ENCODE measurements around the gene TENM4. TPM values are rescaled to one million over a fixed set of nuclear protein-coding genes. Genes with fewer than 3 reads are reported as not detected.

The TENM4 gene
- total RNA-seq, 2 donors from 2014 or later = 2.6 to 6.8 TPM

DNA sequence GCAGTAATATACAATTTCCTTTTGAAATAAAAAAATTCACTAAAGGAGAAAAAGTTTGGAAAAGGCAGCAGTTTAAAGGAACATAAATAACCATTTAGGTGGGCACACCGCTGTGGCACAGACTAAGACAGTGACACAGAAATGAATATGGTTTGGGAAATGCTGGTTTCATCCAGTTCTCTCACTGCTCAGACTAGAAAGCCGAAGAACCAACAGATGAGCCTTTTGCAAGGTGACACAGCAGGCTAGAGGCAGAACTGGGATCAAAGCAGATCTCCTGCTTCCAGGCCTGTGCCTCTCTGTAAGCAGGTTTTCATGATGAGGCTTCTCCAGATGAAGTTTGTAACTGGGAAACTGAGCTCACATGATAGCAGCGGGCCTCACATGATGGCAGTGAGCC is 486.1 kb downstream of the TENM4 start:
- Histone ChIP-seq H3K36me3 (no peaks in the 10 kb centered on the region), H3K9me3 (no peaks in the 10 kb centered on the region), H3K27ac (peak overlapping the region; percentile 19 to 76), H3K4me3 (no peak overlapping the region), H3K4me1 (replicated peaks) (peaks cover 12% of the 10 kb centered on the region), H3K27me3 (replicated peaks; ENCODE audit: insufficient read depth) (no peaks in the 10 kb centered on the region)
- no peak for DNase-seq (ENCODE audit: low spot score)
- 94% methylated on average over 3 of the region's 3 CpGs for WGBS
- TF ChIP-seq POLR2AphosphoS5 (IDR thresholded peaks at IDR 0.05) (no peak), POLR2A (IDR thresholded peaks at IDR 0.05) (no peak)
- TF ChIP-seq, protein P1, sequence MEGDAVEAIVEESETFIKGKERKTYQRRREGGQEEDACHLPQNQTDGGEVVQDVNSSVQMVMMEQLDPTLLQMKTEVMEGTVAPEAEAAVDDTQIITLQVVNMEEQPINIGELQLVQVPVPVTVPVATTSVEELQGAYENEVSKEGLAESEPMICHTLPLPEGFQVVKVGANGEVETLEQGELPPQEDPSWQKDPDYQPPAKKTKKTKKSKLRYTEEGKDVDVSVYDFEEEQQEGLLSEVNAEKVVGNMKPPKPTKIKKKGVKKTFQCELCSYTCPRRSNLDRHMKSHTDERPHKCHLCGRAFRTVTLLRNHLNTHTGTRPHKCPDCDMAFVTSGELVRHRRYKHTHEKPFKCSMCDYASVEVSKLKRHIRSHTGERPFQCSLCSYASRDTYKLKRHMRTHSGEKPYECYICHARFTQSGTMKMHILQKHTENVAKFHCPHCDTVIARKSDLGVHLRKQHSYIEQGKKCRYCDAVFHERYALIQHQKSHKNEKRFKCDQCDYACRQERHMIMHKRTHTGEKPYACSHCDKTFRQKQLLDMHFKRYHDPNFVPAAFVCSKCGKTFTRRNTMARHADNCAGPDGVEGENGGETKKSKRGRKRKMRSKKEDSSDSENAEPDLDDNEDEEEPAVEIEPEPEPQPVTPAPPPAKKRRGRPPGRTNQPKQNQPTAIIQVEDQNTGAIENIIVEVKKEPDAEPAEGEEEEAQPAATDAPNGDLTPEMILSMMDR (IDR thresholded peaks at IDR 0.05) = no peak
- intact Hi-C loops (cut with DNase I) = no loop called here

DNA sequence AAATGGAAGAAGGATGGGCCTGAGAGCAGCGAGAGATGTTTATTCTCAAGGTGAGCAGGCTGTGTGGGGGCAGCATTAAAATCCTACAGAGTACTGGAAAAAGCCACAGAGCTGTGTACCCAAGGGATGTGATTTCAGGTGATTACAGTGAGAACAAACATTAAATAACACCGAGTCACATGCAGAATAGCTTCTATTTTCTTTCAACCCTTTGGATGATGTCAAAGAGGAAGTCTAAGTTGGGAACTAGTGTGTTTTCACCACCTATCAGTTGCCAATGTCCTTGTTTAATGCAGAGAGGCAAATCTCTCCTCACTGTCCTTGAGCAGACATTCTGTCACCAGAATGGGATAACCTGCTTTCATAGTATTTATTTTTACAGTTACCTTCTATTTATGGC is 486.6 kb downstream of the TENM4 start:
- intact Hi-C loops (cut with DNase I) = no loop called here
- Histone ChIP-seq H3K4me1 (replicated peaks) (peaks cover 12% of the 10 kb centered on the region), H3K9me3 (no peaks in the 10 kb centered on the region), H3K27me3 (replicated peaks; ENCODE audit: insufficient read depth) (no peaks in the 10 kb centered on the region), H3K4me3 (no peak overlapping the region), H3K36me3 (no peaks in the 10 kb centered on the region), H3K27ac (peak overlapping the region; percentile 19 to 76)
- WGBS = 41% methylated on average over 2 of the region's 2 CpGs
- DNase-seq (ENCODE audit: low spot score) = peak; percentile 45
- no peak for TF ChIP-seq POLR2A (IDR thresholded peaks at IDR 0.05)
- TF ChIP-seq POLR2AphosphoS5 (IDR thresholded peaks at IDR 0.05) = peak; percentile 68
- TF ChIP-seq, protein P1 (IDR thresholded peaks at IDR 0.05) = no peak

DNA sequence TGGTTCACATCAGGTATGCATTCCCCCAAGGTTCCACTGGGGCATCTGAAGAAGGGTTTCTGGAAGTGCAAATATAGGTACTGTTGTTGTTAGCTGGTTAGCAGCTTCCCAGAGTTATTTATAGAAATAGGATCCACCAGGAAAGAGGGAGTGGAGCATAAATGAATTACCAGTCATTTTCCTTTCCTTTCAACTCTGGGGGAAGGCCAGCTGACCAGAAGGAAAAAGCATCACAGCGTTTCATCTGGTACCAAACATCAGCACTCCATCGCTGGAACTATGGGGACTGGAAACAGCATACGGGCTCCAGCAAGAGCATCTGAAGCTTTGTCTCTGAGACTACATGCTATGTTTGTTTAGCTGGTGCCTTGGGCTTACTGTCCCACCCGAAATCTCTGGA is 487.9 kb downstream of the TENM4 start:
- Histone ChIP-seq H3K9me3 (no peaks in the 10 kb centered on the region), H3K4me1 (replicated peaks) (peaks cover 12% of the 10 kb centered on the region), H3K27me3 (replicated peaks; ENCODE audit: insufficient read depth) (no peaks in the 10 kb centered on the region), H3K4me3 (no peak overlapping the region), H3K36me3 (no peaks in the 10 kb centered on the region), H3K27ac (peak overlapping the region in 1 of 2 donors; percentile 76)
- intact Hi-C loops (cut with DNase I) = no loop called here
- no peak for DNase-seq (ENCODE audit: low spot score)
- TF ChIP-seq POLR2A (IDR thresholded peaks at IDR 0.05) = no peak
- TF ChIP-seq, protein P1 (IDR thresholded peaks at IDR 0.05) = no peak
- TF ChIP-seq POLR2AphosphoS5 (IDR thresholded peaks at IDR 0.05) = no peak
- 46% methylated on average over 4 of the region's 4 CpGs for WGBS

DNA sequence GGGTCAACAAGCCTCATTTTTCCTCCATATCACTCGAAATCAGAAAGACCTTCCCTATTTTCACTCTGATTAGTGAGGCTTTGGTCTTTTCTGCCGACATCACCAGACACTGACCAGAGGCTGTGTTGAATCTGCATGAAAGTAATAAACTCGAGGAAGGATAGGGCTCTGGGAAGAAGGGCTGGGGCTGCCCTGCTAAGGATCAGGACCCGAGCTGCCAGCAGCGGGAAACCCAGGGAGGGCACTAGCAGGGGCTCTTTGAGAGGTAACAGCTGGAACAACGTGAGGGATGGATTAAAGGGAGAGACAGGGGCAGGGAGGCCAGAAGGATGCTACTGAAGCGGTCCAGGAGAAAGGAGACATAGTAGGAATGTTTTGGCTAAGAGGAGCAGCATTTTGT is 488.7 kb downstream of the TENM4 start:
- 82% methylated on average over 7 of the region's 7 CpGs for WGBS
- Histone ChIP-seq H3K4me1 (replicated peaks) (peaks cover 12% of the 10 kb centered on the region), H3K4me3 (no peak overlapping the region), H3K9me3 (no peaks in the 10 kb centered on the region), H3K27ac (no peak overlapping the region), H3K27me3 (replicated peaks; ENCODE audit: insufficient read depth) (no peaks in the 10 kb centered on the region), H3K36me3 (no peaks in the 10 kb centered on the region)
- no peak for DNase-seq (ENCODE audit: low spot score)
- TF ChIP-seq, protein P1 (IDR thresholded peaks at IDR 0.05) = no peak
- TF ChIP-seq POLR2A (IDR thresholded peaks at IDR 0.05) = no peak
- TF ChIP-seq POLR2AphosphoS5 (IDR thresholded peaks at IDR 0.05) = no peak
- intact Hi-C loops (cut with DNase I) = no loop called here

DNA sequence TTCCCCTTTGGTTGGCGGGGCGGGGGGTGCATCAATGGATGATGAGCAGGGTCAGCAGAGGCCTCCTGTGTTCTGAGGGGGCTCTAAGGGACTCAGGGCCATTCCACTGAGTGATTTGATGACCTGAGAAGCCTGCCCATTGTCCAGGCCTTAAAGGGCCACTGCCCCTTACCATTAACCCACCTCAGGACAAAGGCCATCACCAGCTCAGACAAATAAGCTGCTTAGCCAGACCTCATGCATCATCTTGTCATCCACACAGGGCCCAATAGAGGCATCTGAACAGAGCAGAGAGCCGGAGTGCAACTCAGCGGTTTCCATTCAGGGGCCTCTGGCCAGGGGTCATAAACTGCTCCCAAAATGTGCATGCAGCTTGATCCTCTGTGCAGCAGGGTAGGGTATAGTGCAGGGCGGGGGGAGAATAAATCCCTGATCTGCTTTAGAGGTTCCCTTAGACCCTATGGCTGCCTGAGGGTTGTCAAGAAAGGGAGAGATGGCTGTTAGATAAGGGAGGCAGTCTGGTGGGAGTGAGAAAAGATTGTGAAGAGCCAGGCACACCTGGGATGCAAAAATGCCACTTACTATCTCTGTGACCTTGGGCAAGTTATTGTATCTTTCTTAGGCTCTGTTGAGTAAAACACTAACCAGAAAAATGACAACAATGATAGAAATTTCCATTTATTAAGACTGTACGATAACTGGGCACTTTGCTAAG is 490.7 kb downstream of the TENM4 start:
- no peak for DNase-seq (ENCODE audit: low spot score)
- intact Hi-C loops (cut with DNase I) = no loop called here
- Histone ChIP-seq H3K36me3 (no peaks in the 10 kb centered on the region), H3K27ac (no peak overlapping the region), H3K27me3 (replicated peaks; ENCODE audit: insufficient read depth) (no peaks in the 10 kb centered on the region), H3K4me3 (no peak overlapping the region), H3K4me1 (replicated peaks) (peaks cover 10% of the 10 kb centered on the region), H3K9me3 (no peaks in the 10 kb centered on the region)
- WGBS = 86% methylated on average over 6 of the region's 6 CpGs
- TF ChIP-seq, protein P1 (IDR thresholded peaks at IDR 0.05) = no peak
- TF ChIP-seq POLR2A (IDR thresholded peaks at IDR 0.05) = no peak
- no peak for TF ChIP-seq POLR2AphosphoS5 (IDR thresholded peaks at IDR 0.05)
